RWPE1 (cell line): ENCODE measurements around the gene CX3CL1.

Experiments
- CTCF ChIA-PET: fragments of 350-600 bp; sonication (Branson Sonifier 250); formaldehyde crosslinking; extraction: SDS; loops from one replicate; lab custom pipeline; 2021; lab: Yijun Ruan, JAX
- POLR2A ChIA-PET: fragments of 400-600 bp; formaldehyde crosslinking; extraction: SDS; loops from one replicate; lab custom pipeline; 2020; ENCODE audit warnings: antibody characterized with exemption; ENCODE audit not compliant: low non-redundant PET; lab: Yijun Ruan, JAX
- DNase-seq: peaks from one replicate; pipeline ENCODE4 v3.0.0; 2012; ENCODE audit warnings: low spot score
- H3K27ac ChIP-seq: fragments of 450-650 bp; 2 replicates; pipeline ENCODE4 v1.5.1; 2017
- TF ChIP-seq, protein P1 (sequence below): fragments of 450-650 bp; conservative IDR thresholded peaks from 2 replicates; pipeline ENCODE4 v1.5.1; 2017; ENCODE audit warnings: low read depth, mild to moderate bottlenecking

CX3CL1 gene

DNA sequence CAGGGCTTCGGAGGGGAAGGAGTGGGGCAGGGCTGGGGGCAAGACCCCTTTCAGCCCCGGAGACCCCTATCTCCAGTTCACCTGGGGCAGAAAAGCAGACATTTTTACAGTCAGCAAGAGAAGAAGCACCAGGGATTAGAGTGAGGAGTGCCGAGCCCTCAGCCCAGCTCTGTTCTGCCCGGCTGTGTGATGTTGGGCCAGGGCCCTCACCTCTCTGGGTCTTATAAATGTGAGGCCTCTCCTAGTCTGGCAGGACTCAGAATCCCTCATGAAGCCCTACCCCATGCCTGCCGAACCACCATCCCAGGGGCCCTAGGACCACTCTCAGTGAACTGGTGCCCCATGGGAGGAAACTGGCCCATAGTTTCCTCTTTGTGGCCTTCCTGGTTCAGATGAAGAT is 12.8 kb downstream of the CX3CL1 start:
- ChIA-PET POLR2A (no interaction called here), CTCF (interaction anchor here (1.1 kb wide), 1 partner anchor 32 kb away, joined by 4 read pairs; no protein-coding TSS in a partner anchor)
- H3K27ac ChIP-seq, result no peak overlapping the region
- TF ChIP-seq, protein P1, sequence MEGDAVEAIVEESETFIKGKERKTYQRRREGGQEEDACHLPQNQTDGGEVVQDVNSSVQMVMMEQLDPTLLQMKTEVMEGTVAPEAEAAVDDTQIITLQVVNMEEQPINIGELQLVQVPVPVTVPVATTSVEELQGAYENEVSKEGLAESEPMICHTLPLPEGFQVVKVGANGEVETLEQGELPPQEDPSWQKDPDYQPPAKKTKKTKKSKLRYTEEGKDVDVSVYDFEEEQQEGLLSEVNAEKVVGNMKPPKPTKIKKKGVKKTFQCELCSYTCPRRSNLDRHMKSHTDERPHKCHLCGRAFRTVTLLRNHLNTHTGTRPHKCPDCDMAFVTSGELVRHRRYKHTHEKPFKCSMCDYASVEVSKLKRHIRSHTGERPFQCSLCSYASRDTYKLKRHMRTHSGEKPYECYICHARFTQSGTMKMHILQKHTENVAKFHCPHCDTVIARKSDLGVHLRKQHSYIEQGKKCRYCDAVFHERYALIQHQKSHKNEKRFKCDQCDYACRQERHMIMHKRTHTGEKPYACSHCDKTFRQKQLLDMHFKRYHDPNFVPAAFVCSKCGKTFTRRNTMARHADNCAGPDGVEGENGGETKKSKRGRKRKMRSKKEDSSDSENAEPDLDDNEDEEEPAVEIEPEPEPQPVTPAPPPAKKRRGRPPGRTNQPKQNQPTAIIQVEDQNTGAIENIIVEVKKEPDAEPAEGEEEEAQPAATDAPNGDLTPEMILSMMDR, result no peak
- no peak for DNase-seq

DNA sequence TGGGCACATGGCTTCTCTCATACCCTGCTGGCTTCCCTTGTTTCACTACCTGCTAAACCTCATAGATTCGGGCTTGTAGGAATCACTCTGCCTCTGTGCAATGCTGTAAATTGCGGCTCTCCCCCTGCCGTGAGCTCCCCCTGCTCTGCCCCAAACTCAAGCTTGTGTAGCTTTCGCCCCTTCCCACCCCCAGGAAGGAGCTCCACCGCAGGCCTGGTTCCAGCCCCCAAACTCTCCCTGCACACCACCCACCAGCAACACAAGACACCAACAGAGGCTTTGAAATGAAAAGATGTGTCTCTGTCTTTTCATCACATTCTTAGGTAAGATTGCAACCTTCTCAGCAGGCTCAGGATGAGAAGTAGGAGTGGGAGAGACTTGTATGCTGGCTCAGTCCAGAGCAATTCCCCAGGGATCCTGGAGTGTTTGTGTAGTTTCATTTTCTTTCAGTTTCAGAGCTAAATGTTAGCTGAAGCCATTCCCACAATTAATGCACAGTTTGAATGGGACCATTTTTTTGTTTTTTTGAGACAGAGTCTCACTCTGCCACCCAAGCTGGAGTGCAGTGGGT is 14.2 kb downstream of the CX3CL1 start:
- CTCF ChIA-PET, result no interaction called here
- POLR2A ChIA-PET, result no interaction called here
- no peak overlapping the region for H3K27ac ChIP-seq
- no peak for DNase-seq
- TF ChIP-seq, protein P1, result no peak

DNA sequence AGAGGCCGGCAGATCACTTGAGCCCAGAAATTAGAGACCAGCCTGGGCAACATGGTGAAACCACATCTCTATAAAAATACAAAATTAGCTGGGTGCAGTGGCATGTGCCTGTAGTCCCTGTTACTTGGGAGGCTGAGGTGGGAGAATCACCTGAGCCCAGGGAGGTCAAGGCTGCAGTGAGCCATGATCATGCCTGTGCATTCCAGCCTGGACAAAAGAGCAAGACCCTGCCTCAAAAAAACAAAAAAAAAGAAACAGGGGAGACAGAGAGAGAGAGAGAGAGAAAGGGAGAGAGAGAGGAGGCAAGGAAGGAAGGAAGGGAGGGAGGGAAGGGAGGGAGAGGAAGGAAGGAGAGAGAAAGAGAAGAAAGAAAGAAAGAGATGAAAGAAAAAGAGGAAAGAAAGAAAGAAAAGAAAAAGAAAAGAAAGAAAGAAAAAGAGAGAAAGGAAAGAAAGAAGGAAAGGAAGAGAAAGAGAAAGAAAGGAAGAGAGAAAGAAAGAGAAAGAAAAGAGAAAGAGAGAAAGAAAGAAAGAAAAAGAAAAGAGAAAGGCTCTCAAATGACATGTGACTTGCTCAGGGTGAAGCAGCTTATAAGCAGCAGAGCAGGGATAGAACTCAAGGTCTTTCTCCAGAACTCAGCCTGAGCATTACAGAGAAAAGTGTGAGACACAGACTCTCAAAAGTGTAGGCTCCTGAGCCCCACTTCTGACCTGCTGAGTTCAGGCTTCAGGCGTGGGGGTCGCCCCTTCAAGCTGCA is 15.5 kb downstream of the CX3CL1 start:
- ChIA-PET CTCF (no interaction called here), POLR2A (no interaction called here)
- TF ChIP-seq, protein P1, result no peak
- no peak overlapping the region for H3K27ac ChIP-seq
- no peak for DNase-seq

DNA sequence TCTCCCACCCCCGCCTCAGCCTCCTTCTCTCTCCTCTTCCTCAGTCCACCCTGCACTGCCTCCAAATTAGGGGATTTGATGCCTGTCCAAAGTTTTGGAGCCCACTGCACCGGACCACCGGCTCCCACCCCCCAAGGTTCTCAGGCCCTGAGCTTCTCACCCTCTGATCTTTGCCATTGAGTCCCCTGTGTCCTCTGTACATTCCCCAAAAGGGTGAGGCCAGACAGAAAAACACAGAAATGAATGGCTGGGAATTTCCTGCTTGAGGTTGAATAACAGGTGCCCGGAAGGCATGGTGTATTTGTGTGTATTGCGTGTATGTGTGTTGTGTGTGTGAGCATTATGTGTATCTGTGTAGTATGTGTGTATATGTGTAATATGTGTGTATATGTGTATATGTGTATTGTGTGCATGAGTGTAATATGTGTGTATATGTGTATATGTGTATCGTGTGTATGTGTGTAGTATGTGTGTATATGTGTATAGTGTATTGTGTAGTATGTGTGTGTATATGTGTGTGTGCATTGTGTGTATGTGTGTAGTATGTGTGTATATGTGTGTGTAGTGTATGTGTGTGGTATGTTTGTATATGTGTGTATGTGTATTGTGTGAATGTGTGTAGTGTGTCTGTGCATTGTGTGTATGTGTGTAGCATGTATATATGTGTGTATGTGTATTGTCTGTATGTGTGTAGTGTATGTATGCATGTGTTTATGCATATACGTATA is 16.2 kb downstream of the CX3CL1 start:
- H3K27ac ChIP-seq, result no peak overlapping the region
- CTCF ChIA-PET, result no interaction called here
- TF ChIP-seq, protein P1, result no peak
- DNase-seq, result no peak
- POLR2A ChIA-PET, result no interaction called here

DNA sequence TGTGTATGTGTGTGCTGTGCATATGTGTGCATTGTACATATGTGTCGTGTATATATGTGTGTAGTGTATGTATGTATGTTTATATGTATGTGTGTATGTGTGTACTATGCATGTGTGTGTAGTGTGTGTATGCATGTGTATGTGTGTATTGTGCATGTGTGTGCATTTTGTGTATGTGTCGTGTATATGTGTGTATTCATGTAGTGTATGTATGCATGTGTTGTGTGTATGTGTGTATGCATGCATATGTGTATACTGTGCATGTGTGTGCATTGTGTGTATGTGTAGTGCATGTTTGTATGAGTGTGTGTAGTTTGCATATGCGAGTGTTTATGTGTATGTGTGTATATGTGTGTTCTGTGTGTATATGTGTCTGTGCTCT is 16.8 kb downstream of the CX3CL1 start:
- TF ChIP-seq, protein P1, result no peak
- DNase-seq, result no peak
- POLR2A ChIA-PET, result no interaction called here
- CTCF ChIA-PET, result no interaction called here
- no peak overlapping the region for H3K27ac ChIP-seq

DNA sequence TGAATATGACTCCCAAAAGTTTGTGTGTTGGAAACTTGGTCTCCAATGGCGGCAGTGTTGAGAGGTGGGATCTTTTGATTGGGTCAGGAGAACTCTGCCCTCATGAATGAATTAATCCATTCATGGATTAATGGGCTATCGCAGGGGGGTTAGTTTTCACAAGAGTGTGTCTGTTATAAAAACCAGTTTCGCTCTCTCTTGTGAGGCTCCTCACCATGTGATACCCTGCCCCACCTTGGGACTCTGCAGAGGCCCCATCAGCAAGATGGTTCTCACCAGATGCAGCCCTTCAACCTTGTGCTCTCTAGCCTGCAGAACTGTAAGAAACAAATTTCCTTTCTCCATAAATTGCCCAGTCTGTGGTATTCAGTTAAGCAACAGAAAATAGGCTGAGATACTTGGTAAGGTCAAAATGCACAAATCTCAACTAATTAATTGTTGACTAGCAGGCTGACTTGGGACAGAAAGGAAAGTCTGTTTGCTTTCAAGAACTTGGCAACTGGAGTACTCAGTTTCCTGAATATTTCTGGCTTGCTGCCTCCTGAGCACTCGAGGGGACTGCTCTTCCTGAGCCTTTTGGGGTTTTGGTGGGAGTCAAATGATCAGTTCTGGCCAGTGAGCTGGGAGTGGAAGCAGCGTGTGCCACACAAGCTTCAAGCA is 18.5 kb downstream of the CX3CL1 start:
- DNase-seq, result no peak
- H3K27ac ChIP-seq, result no peak overlapping the region
- POLR2A ChIA-PET, result no interaction called here

More for the DNA sequence above, 18.5 kb downstream of the CX3CL1 start:
- TF ChIP-seq, protein P1, result no peak
- CTCF ChIA-PET, result no interaction called here
